Ishikawa (cell line): Measurements from ENCODE around the gene TGFBR3.

Experiments used
- CEBPB ChIP-seq: IDR thresholded peaks from 2 replicates; pipeline ENCODE4 v1.6.1; 2012
- CREB1 ChIP-seq: IDR thresholded peaks from 2 replicates; pipeline ENCODE4 v1.6.1; 2012; ENCODE audit warnings: low read depth
- EGR1 ChIP-seq: IDR thresholded peaks from 2 replicates; pipeline ENCODE4 v1.6.1; 2012
- EP300 ChIP-seq: IDR thresholded peaks from 2 replicates; pipeline ENCODE4 v1.6.1; 2012; ENCODE audit warnings: borderline replicate concordance
- FOXM1 ChIP-seq: IDR thresholded peaks from 2 replicates; pipeline ENCODE4 v1.6.1; 2012; ENCODE audit warnings: low read depth, borderline replicate concordance
- MAX ChIP-seq: IDR thresholded peaks from 2 replicates; pipeline ENCODE4 v1.6.1; 2012
- NFIC ChIP-seq: IDR thresholded peaks from 2 replicates; pipeline ENCODE4 v1.6.1; 2012
- RAD21 ChIP-seq: IDR thresholded peaks from 2 replicates; pipeline ENCODE4 v1.6.1; 2012; ENCODE audit warnings: low read depth
- REST ChIP-seq: IDR thresholded peaks from 2 replicates; pipeline ENCODE4 v1.6.1; 2012; ENCODE audit warnings: low read depth, mild to moderate bottlenecking
- TAF1 ChIP-seq: IDR thresholded peaks from 2 replicates; pipeline ENCODE4 v1.6.1; 2012; ENCODE audit warnings: low read depth, mild to moderate bottlenecking
- TCF12 ChIP-seq: IDR thresholded peaks from 2 replicates; pipeline ENCODE4 v1.6.1; 2012; ENCODE audit warnings: low read depth
- TEAD4 ChIP-seq: IDR thresholded peaks from 2 replicates; pipeline ENCODE4 v1.6.1; 2012
- USF1 ChIP-seq: IDR thresholded peaks from 2 replicates; pipeline ENCODE4 v1.6.1; 2012
- YY1 ChIP-seq: IDR thresholded peaks from 2 replicates; pipeline ENCODE4 v1.6.1; 2012; ENCODE audit warnings: low read depth
- ZBTB7A ChIP-seq: IDR thresholded peaks from 2 replicates; pipeline ENCODE4 v1.6.1; 2012; ENCODE audit warnings: low read depth

The TGFBR3 gene

GRCh38 chr1:91753878-91754277 lies 132.1 kb downstream of the TGFBR3 start:
- no peak for TF ChIP-seq TAF1
- no peak for TF ChIP-seq TEAD4
- no peak for TF ChIP-seq EGR1
- TF ChIP-seq REST: no peak
- TF ChIP-seq USF1: no peak
- TF ChIP-seq EP300: no peak
- TF ChIP-seq RAD21: no peak
- no peak for TF ChIP-seq FOXM1
- TF ChIP-seq NFIC: no peak
- no peak for TF ChIP-seq MAX
- no peak for TF ChIP-seq TCF12
- no peak for TF ChIP-seq CREB1
- TF ChIP-seq YY1: no peak

GRCh38 chr1:91752324-91752723 lies 133.6 kb downstream of the TGFBR3 start:
- TF ChIP-seq REST (no peak), RAD21 (no peak), CEBPB (no peak), CREB1 (no peak), EGR1 (no peak)

- TF ChIP-seq REST (no peak), YY1 (no peak), ZBTB7A (no peak), TEAD4 (no peak), RAD21 (no peak), NFIC (no peak), EP300 (no peak), MAX (no peak), USF1 (no peak), TCF12 (no peak), CREB1 (no peak), EGR1 (no peak), FOXM1 (no peak), CEBPB (no peak)
Observed at GRCh38 chr1:91751275-91751674, 134.7 kb downstream of the TGFBR3 start.

- no peak for TF ChIP-seq TCF12
- no peak for TF ChIP-seq REST
- no peak for TF ChIP-seq CREB1
- TF ChIP-seq ZBTB7A: no peak
- TF ChIP-seq USF1: no peak
- no peak for TF ChIP-seq FOXM1
- no peak for TF ChIP-seq MAX
- no peak for TF ChIP-seq YY1
- TF ChIP-seq NFIC: no peak
- no peak for TF ChIP-seq CEBPB
- TF ChIP-seq EGR1: no peak
- TF ChIP-seq RAD21: no peak
- no peak for TF ChIP-seq TAF1
- TF ChIP-seq EP300: no peak
- TF ChIP-seq TEAD4: no peak
Observed at GRCh38 chr1:91750398-91750996, 135.5 kb downstream of the TGFBR3 start.
